ENCODE measurements around the gene PROX1.

Gene PROX1

DNA sequence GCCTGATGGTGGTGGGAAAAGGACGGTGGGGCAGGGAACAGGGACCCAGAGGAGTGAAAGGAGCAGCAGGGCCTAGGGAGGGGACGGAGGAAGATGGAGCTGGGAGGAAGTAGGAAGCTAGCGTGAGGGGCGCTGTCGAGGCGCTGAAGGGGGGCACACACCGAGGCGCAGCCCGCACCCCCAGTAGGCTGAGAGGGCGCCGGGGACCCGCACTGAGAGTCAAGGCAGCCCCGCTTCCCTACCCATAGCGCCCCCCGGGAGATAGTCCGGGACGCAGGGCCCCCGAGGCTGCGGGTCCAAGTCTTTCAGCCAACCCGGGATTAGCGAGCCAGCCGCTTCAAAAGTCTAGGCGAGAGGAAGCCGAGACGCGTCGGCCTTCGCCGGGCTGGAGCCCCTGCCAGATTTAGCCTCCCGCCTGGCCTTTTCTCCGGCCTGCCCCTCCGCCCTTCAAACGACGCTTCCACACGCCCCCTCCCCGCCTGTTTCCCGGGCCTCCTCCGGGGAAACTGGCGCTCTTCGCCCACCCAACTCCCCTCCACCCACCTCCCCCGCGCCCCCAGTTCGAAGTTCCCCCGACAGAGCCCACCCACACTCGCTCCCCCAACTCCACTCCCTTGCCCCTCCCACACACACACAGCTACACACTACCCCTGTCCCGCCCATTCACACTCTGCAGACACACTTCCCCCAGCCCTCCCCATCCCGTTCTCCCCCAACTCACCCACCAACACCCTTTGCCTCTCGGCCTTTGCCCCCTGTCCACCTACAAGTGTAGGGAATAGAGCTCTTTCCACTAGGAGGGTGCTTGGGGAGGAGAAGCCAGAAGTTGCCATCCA, 7.8 kb upstream of the PROX1 start:
- DNase-seq (ENCODE audit: low read depth in 2 of 3, low spot score in 2 of 3): no peak

DNA sequence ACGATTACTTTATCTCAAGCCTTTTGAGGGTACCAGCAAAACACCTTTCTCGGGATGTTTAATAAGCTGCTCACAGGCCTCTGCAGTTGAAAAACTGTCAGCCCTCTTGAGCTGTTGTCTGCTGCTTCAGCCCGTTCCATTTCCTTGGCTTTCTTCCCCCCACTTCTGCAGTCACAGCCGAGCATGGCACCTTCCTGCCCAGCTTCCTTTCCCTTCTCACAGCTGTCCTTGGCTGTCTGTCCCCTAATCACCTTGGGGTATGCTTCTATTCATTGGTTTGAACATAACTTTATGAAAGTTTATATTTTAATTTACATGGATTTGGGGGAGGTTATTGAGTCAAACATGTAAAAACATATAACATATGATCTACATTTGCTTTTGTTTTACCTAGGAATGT, 6.9 kb upstream of the PROX1 start:
- no peak for DNase-seq (ENCODE audit: low read depth in 2 of 3, low spot score in 2 of 3)

DNA sequence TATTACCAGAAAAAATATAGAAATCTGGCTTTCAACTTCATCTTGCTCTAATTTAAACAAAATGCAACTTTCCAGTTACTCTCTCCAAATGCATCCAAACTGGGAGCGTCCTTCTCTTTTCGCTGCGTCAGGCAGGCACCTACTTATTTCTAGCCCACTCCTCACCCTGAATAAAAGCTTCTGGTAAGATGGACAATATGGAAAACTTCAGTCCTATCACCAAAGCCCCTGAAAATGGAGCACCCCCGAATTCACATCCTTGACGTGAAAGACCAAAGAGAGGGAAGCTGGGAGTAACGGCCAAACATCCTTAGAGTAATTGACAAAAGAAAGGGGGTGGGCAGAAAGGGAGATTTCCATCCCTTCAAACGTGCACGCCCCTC, 5.5 kb upstream of the PROX1 start:
- no peak for DNase-seq (ENCODE audit: low read depth in 2 of 3, low spot score in 2 of 3)

DNA sequence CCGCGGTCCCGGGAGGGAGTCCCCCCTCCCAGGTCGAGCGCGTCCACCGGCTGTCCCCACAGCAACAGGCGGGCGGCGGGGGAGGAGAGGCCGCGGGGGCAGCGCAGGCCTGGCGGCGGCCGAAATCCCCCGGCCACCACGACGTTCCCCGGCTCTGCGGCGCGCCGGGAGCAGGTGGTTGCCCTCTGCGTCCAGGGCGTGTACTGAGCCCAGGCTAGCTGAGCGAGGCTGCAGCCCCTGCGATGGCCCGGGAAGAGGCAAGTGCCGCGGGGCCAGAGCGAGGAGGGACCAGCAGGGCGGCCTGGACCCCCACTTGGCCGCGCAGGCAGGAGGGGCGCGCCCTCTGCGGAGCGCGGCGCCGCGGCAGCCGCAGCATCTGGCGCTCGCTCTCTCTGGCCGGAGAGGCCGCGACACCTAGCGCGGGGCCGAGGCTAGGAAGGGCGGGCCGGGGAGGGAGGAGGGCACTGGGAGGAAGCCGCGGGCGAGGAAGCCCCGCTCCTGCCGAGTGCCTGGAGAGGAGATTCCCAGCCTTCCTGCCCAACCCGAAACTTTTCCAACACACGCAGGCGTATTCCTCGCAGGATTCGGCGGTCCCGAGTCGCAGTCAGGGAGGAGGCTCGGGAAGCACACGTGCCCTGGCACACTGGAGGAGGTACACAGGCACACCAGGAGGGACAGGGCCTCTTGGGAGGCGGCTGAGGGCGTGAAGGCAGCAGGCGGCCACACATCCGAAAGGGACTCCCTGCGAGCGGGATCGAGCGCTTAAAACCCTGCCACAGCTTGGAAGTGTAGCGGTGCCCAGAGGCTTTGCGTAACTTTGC, 4.9 kb upstream of the PROX1 start:
- DNase-seq (ENCODE audit: low read depth in 2 of 3, low spot score in 2 of 3): no peak

DNA sequence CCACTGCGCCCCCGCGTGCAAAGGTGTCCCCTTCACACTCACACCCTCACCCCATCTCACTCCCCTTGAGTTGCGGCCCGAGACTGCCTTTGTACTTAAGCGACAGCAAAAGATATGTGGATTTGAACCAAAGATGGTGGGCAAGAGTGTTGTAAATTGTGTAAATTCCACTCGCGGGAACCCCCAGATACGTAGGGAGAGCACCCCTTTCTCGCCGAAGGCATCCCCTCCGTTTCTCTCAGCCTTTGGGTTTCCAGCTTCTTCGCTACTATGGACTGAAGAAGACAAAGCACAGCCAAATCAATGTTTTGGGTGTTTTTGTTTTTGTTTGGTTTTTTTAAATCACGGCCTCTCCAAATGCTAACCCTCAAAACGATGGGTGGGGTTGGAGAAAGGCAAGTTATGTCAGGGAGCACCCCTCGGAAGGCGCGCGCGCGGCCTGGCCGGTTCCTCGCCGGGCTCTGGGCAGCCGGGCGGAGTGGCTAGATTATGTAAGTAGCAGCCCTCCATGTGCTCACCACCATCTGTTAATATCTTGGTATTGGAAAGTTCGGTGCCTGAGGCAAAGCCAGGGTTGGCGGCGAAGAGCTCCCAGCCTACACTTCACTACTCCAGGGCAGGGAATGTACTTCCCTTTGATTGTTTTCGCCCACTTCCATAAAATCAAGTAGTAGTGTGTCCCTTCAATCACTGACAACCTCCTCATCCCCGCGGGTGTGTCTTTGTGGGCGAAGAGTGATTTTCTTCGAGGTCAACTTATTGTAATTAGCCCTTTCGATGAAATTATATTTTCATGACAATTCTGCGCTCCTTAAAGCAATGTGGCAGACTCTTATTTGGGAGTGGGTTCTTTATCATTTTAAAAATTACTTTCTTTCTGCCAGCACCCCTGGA, 4.0 kb upstream of the PROX1 start:
- no peak for DNase-seq (ENCODE audit: low read depth in 2 of 3, low spot score in 2 of 3)

GRCh38 chr1:213984387-213985208, 3.2 kb upstream of the PROX1 start:
- DNase-seq (ENCODE audit: low read depth in 2 of 3, low spot score in 2 of 3): no peak

DNA sequence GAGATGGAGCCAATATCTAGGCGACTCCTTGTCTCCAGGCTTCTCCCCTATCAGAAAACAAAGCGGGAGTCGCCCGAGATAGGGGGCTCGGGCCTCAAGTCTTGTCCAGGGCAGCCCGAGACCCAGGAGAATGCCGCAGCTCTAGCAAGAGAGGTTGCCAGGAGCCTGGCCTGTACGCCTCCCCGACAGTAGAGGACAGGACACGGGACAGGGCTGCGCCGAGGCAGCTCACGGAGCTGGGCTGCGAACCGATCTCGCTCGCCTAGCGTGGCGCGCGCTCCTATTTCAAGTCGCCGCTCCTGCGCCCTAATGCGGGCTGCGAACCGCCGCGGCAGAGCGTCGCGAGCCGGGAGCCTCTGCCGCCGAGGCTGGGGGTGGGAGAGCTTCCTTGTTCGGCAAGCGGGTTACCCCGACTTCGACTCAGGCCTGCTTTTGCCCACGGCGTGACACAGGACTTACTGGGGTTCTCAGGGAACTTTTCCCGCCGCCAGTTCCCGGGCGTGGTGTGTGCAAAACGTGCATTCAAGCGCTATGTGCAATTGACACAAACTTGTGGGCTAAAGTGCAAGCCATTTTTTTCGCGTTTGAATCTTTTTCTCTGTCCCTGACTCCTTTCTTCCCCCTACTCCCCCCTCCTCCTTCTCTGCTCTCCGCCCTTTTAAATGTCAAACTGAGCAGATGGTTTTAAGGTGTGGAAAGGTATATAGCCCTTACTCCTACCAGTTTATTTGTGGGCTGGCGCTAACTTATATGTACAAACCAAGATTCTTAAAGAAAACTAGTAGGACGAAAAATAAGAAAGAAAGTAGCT, 2.4 kb upstream of the PROX1 start:
- DNase-seq (ENCODE audit: low read depth in 2 of 3, low spot score in 2 of 3): no peak

GRCh38 chr1:213986020-213986924, 1.5 kb upstream of the PROX1 start:
- no peak for DNase-seq (ENCODE audit: low read depth in 2 of 3, low spot score in 2 of 3)

GRCh38 chr1:213986925-213987250, 885 bp upstream of the PROX1 start:
- DNase-seq (ENCODE audit: low read depth in 2 of 3, low spot score in 2 of 3): no peak

DNA sequence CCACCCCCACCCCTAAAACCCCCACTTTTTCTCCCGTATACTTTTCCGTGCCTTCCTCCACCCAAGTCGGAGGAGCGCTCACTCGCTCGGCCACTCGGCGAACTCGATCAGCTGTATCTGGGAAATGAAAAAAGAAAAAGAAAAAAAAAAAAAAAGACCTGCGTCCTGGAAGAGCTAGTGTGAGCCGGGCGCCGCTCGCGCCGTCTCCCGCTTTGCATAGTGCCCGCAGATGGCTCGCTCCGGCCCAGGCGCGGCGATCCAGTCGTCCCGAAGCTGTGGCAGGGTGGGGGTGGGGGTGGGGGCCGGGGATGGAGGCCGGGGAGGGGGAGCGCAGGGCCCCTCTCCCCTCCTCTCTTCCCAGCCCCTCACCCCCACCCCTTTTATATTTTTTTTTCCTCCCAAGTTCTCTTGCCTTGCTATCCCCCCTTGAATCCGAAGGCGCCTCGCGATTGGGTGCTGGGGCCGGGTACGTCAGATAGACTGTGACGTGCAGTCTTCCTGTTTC, 299 bp upstream of the PROX1 start:
- no peak for DNase-seq (ENCODE audit: low read depth in 2 of 3, low spot score in 2 of 3)

DNA sequence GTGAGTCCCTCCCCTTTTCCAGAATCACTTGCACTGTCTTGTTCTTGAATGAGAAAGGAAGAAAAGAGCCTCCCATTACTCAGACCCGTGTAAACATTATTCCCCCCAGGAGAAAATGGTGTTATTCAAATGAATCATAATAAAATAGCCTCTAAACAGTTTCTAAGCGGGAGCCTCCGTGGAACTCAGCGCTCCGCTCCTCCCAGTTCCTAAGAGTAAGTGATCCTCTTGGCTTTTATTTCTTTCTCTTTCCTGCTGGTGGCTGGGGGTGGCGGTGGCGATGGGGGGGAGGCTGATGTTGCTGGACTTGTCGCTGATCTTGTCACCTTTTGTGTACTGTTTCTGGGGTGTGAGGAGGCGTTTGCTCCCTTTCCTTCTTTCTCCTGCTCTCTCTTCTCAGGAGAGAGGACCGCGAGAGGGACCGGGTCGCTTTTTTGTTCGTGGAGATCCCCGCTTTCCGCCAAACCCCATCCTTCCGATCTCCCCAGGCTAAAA, 781 bp downstream of the PROX1 start:
- DNase-seq (ENCODE audit: low read depth in 2 of 3, low spot score in 2 of 3): no peak

DNA sequence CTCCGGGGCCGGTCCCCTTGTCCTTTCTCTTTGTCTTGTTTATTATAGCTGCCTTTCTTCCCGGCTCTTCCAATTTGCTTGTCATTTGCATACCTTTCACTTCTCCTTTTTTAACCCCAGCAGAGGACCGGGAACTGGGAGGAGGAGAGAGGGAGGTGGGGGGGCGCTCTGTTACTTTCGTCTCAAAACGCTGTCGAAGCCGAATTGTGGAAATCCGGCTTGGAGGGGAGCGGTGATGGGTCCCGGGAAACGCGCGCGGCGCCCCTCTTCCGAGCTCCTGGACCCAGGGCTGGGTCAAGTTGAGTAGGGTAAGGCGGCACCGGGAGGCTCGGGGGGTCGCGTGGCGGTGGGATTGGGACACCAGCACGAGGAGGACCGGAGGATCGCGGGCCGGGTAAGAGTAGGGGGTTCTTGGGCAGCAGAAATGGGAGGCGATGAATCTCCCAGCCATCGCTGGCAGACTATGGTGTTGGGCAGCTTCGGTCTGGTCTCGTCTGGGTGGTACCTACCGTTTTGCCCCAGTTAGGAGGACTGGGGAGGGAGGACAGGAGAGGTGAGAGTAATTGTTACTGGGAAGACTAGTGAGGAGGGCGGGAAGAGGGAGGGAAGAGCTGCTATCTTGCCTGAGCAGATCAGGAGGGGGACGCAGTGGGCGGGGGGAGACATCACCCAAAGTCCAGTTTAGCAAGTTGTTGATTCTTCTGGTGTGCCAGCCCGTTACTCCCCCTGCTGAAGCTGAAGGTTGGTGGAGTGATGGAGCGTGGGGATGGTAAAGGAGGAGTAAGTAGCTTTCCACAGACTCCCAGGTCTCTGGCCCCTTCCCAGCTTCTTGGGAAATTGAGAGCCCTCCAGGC, 1.5 kb downstream of the PROX1 start:
- DNase-seq (ENCODE audit: low read depth in 2 of 3, low spot score in 2 of 3): no peak

DNA sequence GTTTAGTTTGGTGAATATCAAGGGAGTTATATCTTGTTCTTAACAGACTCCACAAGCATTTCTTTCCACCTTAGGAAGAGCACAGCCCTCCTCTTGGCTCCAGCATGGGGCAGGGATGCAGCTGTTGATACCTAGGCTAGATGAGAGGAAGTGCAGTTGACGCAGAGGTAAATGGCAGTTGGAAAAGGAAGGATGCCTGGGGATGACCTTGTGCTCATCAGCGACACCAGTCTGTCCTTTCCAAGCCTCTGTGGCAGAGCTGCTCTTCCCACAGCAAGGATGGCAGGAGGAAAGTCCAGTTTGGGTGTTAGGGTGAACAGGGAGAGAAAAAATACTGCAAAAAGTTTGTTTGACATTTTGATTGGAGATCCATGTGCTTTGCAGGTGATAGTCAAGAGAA, 6.2 kb downstream of the PROX1 start:
- no peak for DNase-seq (ENCODE audit: low read depth in 2 of 3, low spot score in 2 of 3)

DNA sequence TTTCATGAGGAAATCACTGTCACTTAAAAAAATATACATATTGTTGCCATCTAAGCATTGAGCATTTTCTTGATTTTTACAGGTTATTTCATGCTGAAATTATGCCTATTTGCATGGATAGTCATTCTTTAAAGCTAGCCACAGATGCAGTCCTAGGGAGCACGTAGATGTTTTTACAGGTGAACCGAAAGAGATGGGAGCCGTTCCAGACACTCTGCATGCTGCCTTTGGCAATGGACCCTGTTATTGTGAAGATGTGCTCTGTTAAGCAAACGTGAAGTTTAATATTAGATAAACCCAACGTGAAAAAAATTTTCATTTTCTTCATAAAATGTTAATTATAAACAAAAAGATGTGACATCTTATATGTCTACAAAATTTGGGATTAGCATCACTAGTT, 7.1 kb downstream of the PROX1 start:
- no peak for DNase-seq (ENCODE audit: low read depth in 2 of 3, low spot score in 2 of 3)

DNA sequence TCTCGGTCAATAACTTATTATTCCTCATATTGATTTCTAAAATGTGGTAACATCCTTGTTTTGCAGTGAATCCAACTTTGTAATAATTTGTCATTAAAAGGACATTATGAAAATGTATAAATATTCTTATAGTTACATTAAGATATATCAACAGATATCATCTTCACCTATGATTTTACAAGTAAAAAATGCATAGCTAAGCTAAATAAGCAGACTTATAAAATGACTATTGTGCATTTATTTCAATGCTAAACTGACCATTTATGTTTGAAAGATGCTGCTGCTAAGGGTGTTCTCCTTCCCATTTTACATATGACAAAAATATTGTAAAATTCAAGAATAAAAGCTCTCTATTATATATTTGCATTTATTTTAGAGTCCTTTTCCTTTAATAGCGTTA, 7.8 kb downstream of the PROX1 start:
- no peak for DNase-seq (ENCODE audit: low read depth in 2 of 3, low spot score in 2 of 3)

DNA sequence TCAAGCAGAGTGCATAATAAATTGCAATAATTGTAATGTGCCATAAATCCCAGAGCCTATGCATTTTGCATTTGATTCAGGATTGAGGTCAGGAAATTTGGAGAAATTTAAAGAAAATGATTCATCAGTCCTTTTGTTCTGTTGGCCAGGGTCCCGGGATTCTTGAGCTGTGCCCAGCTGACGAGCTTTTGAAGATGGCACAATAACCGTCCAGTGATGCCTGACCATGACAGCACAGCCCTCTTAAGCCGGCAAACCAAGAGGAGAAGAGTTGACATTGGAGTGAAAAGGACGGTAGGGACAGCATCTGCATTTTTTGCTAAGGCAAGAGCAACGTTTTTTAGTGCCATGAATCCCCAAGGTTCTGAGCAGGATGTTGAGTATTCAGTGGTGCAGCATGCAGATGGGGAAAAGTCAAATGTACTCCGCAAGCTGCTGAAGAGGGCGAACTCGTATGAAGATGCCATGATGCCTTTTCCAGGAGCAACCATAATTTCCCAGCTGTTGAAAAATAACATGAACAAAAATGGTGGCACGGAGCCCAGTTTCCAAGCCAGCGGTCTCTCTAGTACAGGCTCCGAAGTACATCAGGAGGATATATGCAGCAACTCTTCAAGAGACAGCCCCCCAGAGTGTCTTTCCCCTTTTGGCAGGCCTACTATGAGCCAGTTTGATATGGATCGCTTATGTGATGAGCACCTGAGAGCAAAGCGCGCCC, 8.7 kb downstream of the PROX1 start:
- no peak for DNase-seq (ENCODE audit: low read depth in 2 of 3, low spot score in 2 of 3)

All from activated CD8-positive, alpha-beta memory T cell treated with anti-CD3 and anti-CD28 coated beads for 48 hours (primary cell).